Left lung (tissue), 10 donors: Measurements from ENCODE around the gene SYT1. TPM values are rescaled to one million over a fixed set of nuclear protein-coding genes. Genes with fewer than 3 reads are reported as not detected.

Experiments
- ATAC-seq: fragments of 200-7000 bp; cut with Tn5 transposase; one replicate; pipeline ENCODE4 v1.9.1; 2020; ENCODE audit warnings: moderate library complexity
- DNase-seq, 4 donors: peaks; one replicate each; pipeline ENCODE4 v3.0.0-alpha.2; 2013 to 2020
- H3K27ac ChIP-seq, 2 donors: fragments of 200-600 bp; sonication (generic) in 1 of 2; one replicate each; pipeline versions ENCODE4 v1.5.0 to v1.8.0; 2020 to 2021
- H3K27me3 ChIP-seq, 2 donors: fragments of 200-600 bp; sonication (generic) in 1 of 2; one replicate each; pipeline versions ENCODE4 v1.5.0 to v1.8.0; 2020 to 2021
- H3K36me3 ChIP-seq, 2 donors: fragments of 200-600 bp; sonication (generic) in 1 of 2; one replicate each; pipeline versions ENCODE4 v1.5.0 to v1.8.0; 2020 to 2021
- H3K4me1 ChIP-seq, 2 donors: fragments of 200-600 bp; one replicate each; pipeline ENCODE4 v1.8.0; 2021
- H3K4me3 ChIP-seq, 2 donors: fragments of 200-600 bp; sonication (generic) in 1 of 2; one replicate each; pipeline versions ENCODE4 v1.5.0 to v1.8.0; 2020 to 2021; ENCODE audit warnings: mild to moderate bottlenecking in 1 of 2
- H3K9me3 ChIP-seq, 2 donors: fragments of 200-600 bp; sonication (generic) in 1 of 2; one replicate each; pipeline versions ENCODE4 v1.5.0 to v1.8.0; 2020 to 2021
- CTCF ChIP-seq, 2 donors: fragments of 200-600 bp; sonication (generic) in 1 of 2; IDR thresholded peaks; one replicate each; pipeline versions ENCODE4 v1.5.0 to v1.8.0; 2021; ENCODE audit warnings: antibody characterized with exemption in 2 of 2
- intact Hi-C, 2 donors: fragments of 100-400 bp; cut with DNase I; formaldehyde crosslinking; loops; one replicate each; pipeline versions ENCODE4 v1.11.2 to v1.14.2; 2022
- polyA plus RNA-seq, 6 donors: library from polyadenylated mRNA; unstranded; fragments of 120-200 nt; gene quantifications; one replicate each; pipeline ENCODE4 v1.2.1, GENCODE V29; 2013; ENCODE audit not compliant: insufficient read length in 6 of 6
- total RNA-seq, 2 donors: library from RNA; stranded (reverse); fragmentation: NEBNext Ultra II Directional; extraction: Animal tissue kit (Norgen Biotek cat#: 25700); gene quantifications; one replicate each; pipeline ENCODE4 v1.2.1, GENCODE V29; 2021
- donor health status: DM: no; HTN: yes; CAD: no.
- donor health status: DM: no; HTN: no; CAD: no.

Gene SYT1
- total and polyA plus RNA-seq, 8 donors = 1.5 to 6.9 (median 4.8) TPM

- no peaks in the 10 kb centered on the region for H3K27me3 ChIP-seq
- no peaks in the 10 kb centered on the region for H3K9me3 ChIP-seq
- no peak for DNase-seq
- intact Hi-C loops = no loop called here
- H3K36me3 ChIP-seq = no peaks in the 10 kb centered on the region
- no peak for TF ChIP-seq CTCF (IDR thresholded peaks at IDR 0.05)
- no peak for ATAC-seq
- H3K27ac ChIP-seq = no peak overlapping the region
- H3K4me1 ChIP-seq = no peaks in the 10 kb centered on the region
- H3K4me3 ChIP-seq = no peak overlapping the region
Measured at GRCh38 chr12:78878866-78879265, 14.3 kb downstream of the SYT1 start.

GRCh38 chr12:78880078-78880477 lies 15.5 kb downstream of the SYT1 start:
- H3K27me3 ChIP-seq = no peaks in the 10 kb centered on the region
- no peaks in the 10 kb centered on the region for H3K4me1 ChIP-seq
- H3K4me3 ChIP-seq = no peak overlapping the region
- no peaks in the 10 kb centered on the region for H3K36me3 ChIP-seq
- no peak for DNase-seq
- TF ChIP-seq CTCF (IDR thresholded peaks at IDR 0.05) = no peak
- no peaks in the 10 kb centered on the region for H3K9me3 ChIP-seq
- no peak overlapping the region for H3K27ac ChIP-seq
- intact Hi-C loops = no loop called here
- ATAC-seq = no peak

GRCh38 chr12:78881685-78882084 lies 17.1 kb downstream of the SYT1 start:
- Histone ChIP-seq H3K4me3 (no peak overlapping the region), H3K9me3 (no peaks in the 10 kb centered on the region), H3K36me3 (no peaks in the 10 kb centered on the region), H3K27me3 (no peaks in the 10 kb centered on the region), H3K4me1 (no peaks in the 10 kb centered on the region), H3K27ac (no peak overlapping the region)
- intact Hi-C loops = no loop called here
- no peak for TF ChIP-seq CTCF (IDR thresholded peaks at IDR 0.05)
- no peak for DNase-seq
- ATAC-seq = no peak

GRCh38 chr12:78885466-78885865 lies 20.9 kb downstream of the SYT1 start:
- TF ChIP-seq CTCF (IDR thresholded peaks at IDR 0.05) = no peak
- no peaks in the 10 kb centered on the region for H3K4me1 ChIP-seq
- ATAC-seq = no peak
- no peak overlapping the region for H3K4me3 ChIP-seq
- H3K27me3 ChIP-seq = no peaks in the 10 kb centered on the region
- no peak overlapping the region for H3K27ac ChIP-seq
- no peaks in the 10 kb centered on the region for H3K36me3 ChIP-seq
- intact Hi-C loops = no loop called here
- DNase-seq = no peak
- H3K9me3 ChIP-seq = no peaks in the 10 kb centered on the region

GRCh38 chr12:78886719-78887407 lies 22.3 kb downstream of the SYT1 start:
- H3K9me3 ChIP-seq = no peaks in the 10 kb centered on the region
- no peak for TF ChIP-seq CTCF (IDR thresholded peaks at IDR 0.05)
- intact Hi-C loops = no loop called here
- H3K4me1 ChIP-seq = no peaks in the 10 kb centered on the region
- no peaks in the 10 kb centered on the region for H3K27me3 ChIP-seq
- DNase-seq (no peak), ATAC-seq (no peak)
- H3K27ac ChIP-seq = no peak overlapping the region
- H3K4me3 ChIP-seq = no peak overlapping the region
- H3K36me3 ChIP-seq = no peaks in the 10 kb centered on the region
